SK-N-SH treated with all-trans-retinoic acid at 6 μM for 48 hours (cell line): Measurements from ENCODE around the gene OAS2.

Experiments used
- ATAC-seq: fragments of 200-7000 bp; cut with Tn5 transposase; 3 replicates; pipeline ENCODE4 v1.9.1; 2020; ENCODE audit warnings: mild to moderate bottlenecking, moderate library complexity
- BACH2 ChIP-seq: fragments of 250-450 bp; sonication (Bioruptor Pico); IDR thresholded peaks from 2 replicates; pipeline ENCODE4 v1.9.0; 2021; ENCODE audit warnings: mild to moderate bottlenecking, borderline replicate concordance
- CSDC2 ChIP-seq: fragments of 250-450 bp; sonication (Bioruptor Pico); IDR thresholded peaks from 2 replicates; pipeline ENCODE4 v1.5.0; 2020; ENCODE audit warnings: mild to moderate bottlenecking, moderate library complexity
- ESRRG ChIP-seq: fragments of 250-450 bp; sonication (Bioruptor Pico); IDR thresholded peaks from 2 replicates; pipeline ENCODE4 v1.6.1; 2021; ENCODE audit warnings: mild to moderate bottlenecking
- GLIS3 ChIP-seq: fragments of 250-450 bp; sonication (Bioruptor Pico); IDR thresholded peaks from 2 replicates; pipeline ENCODE4 v1.5.0; 2020; ENCODE audit warnings: mild to moderate bottlenecking, moderate library complexity
- ISL1 ChIP-seq: fragments of 250-450 bp; sonication (Bioruptor Pico); IDR thresholded peaks from 2 replicates; pipeline ENCODE4 v2.1.2; 2022; ENCODE audit warnings: mild to moderate bottlenecking, moderate library complexity
- OSR1 ChIP-seq: fragments of 250-450 bp; sonication (Bioruptor Pico); IDR thresholded peaks from 2 replicates; pipeline ENCODE4 v1.8.0; 2022; ENCODE audit warnings: moderate library complexity, mild to moderate bottlenecking, inconsistent platforms
- RARB ChIP-seq: fragments of 250-450 bp; sonication (Bioruptor Pico); IDR thresholded peaks from 2 replicates; pipeline ENCODE4 v1.8.0; 2021; ENCODE audit warnings: mild to moderate bottlenecking, moderate library complexity
- SNAI2 ChIP-seq: fragments of 250-450 bp; sonication (Bioruptor Pico); IDR thresholded peaks from 2 replicates; pipeline ENCODE4 v1.5.0; 2020; ENCODE audit warnings: mild to moderate bottlenecking, moderate library complexity
- TCF4 ChIP-seq: fragments of 250-450 bp; sonication (Bioruptor Pico); IDR thresholded peaks from 2 replicates; pipeline ENCODE4 v1.8.0; 2021; ENCODE audit warnings: mild to moderate bottlenecking, moderate library complexity, borderline replicate concordance
- TOX ChIP-seq: fragments of 250-450 bp; sonication (Bioruptor Pico); IDR thresholded peaks from 2 replicates; pipeline ENCODE4 v1.8.0; 2021; ENCODE audit warnings: mild to moderate bottlenecking, moderate library complexity, borderline replicate concordance
- ZC3H10 ChIP-seq: fragments of 250-450 bp; sonication (Bioruptor Pico); IDR thresholded peaks from 2 replicates; pipeline ENCODE4 v1.5.1; 2021; ENCODE audit warnings: mild to moderate bottlenecking, moderate library complexity
- ZFP3 ChIP-seq: fragments of 250-450 bp; sonication (Bioruptor Pico); IDR thresholded peaks from 2 replicates; pipeline ENCODE4 v1.5.0; 2020; ENCODE audit warnings: mild to moderate bottlenecking, moderate library complexity
- ZFP30 ChIP-seq: fragments of 450-650 bp; formaldehyde crosslinking; IDR thresholded peaks from 2 replicates; pipeline ENCODE4 v1.5.0; 2022; ENCODE audit warnings: mild to moderate bottlenecking, moderate library complexity
- ZNF565 ChIP-seq: fragments of 450-650 bp; formaldehyde crosslinking; conservative IDR thresholded peaks from 2 replicates; pipeline ENCODE4 v1.5.0; 2020; ENCODE audit warnings: low read depth, mild to moderate bottlenecking, moderate library complexity
- ZNF70 ChIP-seq: fragments of 450-650 bp; formaldehyde crosslinking; IDR thresholded peaks from 2 replicates; pipeline ENCODE4 v1.5.0; 2020; ENCODE audit warnings: mild to moderate bottlenecking, moderate library complexity
- ZNF8 ChIP-seq: fragments of 450-650 bp; formaldehyde crosslinking; IDR thresholded peaks from 2 replicates; pipeline ENCODE4 v1.5.0; 2020; ENCODE audit warnings: mild to moderate bottlenecking, moderate library complexity
- TF ChIP-seq, protein P1 (sequence below): fragments of 250-450 bp; sonication (Bioruptor Pico); IDR thresholded peaks from 2 replicates; pipeline ENCODE4 v1.5.1; 2021; ENCODE audit warnings: mild to moderate bottlenecking, moderate library complexity
- TF ChIP-seq, protein P2 (sequence below): fragments of 250-450 bp; sonication (Bioruptor Pico); IDR thresholded peaks from 2 replicates; pipeline ENCODE4 v1.5.1; 2020; ENCODE audit warnings: low read depth, mild to moderate bottlenecking, moderate library complexity
- TF ChIP-seq, protein P3 (sequence below): fragments of 250-450 bp; sonication (Bioruptor Pico); IDR thresholded peaks from 2 replicates; pipeline ENCODE4 v1.5.0; 2020; ENCODE audit warnings: mild to moderate bottlenecking, moderate library complexity
- TF ChIP-seq, protein P4 (sequence below): fragments of 250-450 bp; sonication (Bioruptor Pico); IDR thresholded peaks from 2 replicates; pipeline ENCODE4 v1.8.0; 2021; ENCODE audit warnings: low read depth, mild to moderate bottlenecking, moderate library complexity, borderline replicate concordance

OAS2 gene

DNA sequence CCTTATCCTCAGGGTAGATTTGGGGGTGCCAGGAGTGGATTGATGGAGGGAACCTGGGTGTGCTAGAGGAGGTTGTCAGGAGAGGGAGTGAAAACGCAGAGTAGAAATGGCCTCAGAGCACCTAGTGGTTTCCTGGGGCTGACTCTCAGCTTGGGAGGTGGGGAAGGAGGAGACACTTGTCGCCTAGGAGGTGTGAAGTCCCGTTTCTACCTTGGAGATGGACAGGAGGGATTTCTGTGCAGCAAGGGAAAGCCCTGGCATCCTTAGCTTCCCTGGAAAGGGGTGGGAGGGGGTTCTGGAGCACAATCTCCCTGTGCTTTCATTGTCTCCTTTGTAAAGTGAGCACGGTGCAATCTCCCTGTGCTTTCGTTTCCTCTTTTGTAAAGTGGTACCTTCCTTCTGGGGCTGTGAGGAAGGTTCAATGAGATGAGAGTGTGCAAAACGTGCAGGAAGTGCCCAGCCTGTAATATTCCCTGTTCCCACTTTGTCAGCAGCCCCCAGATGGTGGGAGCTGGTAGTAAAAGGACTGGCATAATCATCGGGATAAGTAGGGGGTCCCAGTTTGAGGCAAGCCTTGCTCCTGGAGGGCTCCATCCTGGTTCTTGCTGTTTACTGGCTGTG is 38.4 kb upstream of the OAS2 start:
- no peak for ATAC-seq

DNA sequence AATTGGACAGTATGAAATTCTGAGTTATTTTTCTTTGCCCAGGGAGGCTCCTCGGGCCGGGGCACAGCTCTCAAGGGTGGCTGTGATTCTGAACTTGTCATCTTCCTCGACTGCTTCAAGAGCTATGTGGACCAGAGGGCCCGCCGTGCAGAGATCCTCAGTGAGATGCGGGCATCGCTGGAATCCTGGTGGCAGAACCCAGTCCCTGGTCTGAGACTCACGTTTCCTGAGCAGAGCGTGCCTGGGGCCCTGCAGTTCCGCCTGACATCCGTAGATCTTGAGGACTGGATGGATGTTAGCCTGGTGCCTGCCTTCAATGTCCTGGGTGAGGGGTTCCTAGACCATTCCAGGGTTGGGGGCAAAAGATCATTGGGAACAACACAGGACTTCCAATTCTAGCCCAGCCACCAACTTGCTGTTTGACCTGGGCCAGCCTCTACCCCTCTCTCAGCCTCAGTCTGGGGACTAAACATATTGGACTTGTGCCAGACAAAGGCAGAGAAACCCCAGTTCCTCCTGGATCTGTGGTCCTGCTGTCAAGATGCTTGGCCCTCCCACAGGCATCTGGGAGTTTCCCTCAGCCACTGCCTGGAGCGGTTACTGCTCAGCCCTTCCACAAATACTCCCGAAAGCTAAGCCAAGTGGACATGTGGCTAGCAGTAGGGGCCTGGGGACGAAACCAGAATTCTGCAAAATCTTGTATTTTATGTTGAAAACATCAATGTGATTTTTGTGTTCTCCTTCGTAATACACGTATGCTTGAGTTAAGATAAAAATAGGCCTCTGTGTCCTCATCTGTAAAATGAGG is 36.6 kb upstream of the OAS2 start:
- no peak for ATAC-seq
- TF ChIP-seq ZC3H10, result no peak
- no peak for TF ChIP-seq TOX (CRISPR knock-in tag)
- TF ChIP-seq ZFP3 (CRISPR knock-in tag), result no peak
- TF ChIP-seq, protein P1, sequence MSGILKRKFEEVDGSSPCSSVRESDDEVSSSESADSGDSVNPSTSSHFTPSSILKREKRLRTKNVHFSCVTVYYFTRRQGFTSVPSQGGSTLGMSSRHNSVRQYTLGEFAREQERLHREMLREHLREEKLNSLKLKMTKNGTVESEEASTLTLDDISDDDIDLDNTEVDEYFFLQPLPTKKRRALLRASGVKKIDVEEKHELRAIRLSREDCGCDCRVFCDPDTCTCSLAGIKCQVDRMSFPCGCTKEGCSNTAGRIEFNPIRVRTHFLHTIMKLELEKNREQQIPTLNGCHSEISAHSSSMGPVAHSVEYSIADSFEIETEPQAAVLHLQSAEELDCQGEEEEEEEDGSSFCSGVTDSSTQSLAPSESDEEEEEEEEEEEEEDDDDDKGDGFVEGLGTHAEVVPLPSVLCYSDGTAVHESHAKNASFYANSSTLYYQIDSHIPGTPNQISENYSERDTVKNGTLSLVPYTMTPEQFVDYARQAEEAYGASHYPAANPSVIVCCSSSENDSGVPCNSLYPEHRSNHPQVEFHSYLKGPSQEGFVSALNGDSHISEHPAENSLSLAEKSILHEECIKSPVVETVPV, result no peak
- TF ChIP-seq, protein P2, sequence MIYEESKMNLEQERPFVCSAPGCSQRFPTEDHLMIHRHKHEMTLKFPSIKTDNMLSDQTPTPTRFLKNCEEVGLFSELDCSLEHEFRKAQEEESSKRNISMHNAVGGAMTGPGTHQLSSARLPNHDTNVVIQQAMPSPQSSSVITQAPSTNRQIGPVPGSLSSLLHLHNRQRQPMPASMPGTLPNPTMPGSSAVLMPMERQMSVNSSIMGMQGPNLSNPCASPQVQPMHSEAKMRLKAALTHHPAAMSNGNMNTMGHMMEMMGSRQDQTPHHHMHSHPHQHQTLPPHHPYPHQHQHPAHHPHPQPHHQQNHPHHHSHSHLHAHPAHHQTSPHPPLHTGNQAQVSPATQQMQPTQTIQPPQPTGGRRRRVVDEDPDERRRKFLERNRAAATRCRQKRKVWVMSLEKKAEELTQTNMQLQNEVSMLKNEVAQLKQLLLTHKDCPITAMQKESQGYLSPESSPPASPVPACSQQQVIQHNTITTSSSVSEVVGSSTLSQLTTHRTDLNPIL, result no peak
- TF ChIP-seq OSR1 (CRISPR knock-in tag), result no peak
- no peak for TF ChIP-seq ZNF70 (CRISPR knock-in tag)
- TF ChIP-seq ESRRG (CRISPR knock-in tag), result no peak
- no peak for TF ChIP-seq RARB (CRISPR knock-in tag)
- TF ChIP-seq, protein P3, sequence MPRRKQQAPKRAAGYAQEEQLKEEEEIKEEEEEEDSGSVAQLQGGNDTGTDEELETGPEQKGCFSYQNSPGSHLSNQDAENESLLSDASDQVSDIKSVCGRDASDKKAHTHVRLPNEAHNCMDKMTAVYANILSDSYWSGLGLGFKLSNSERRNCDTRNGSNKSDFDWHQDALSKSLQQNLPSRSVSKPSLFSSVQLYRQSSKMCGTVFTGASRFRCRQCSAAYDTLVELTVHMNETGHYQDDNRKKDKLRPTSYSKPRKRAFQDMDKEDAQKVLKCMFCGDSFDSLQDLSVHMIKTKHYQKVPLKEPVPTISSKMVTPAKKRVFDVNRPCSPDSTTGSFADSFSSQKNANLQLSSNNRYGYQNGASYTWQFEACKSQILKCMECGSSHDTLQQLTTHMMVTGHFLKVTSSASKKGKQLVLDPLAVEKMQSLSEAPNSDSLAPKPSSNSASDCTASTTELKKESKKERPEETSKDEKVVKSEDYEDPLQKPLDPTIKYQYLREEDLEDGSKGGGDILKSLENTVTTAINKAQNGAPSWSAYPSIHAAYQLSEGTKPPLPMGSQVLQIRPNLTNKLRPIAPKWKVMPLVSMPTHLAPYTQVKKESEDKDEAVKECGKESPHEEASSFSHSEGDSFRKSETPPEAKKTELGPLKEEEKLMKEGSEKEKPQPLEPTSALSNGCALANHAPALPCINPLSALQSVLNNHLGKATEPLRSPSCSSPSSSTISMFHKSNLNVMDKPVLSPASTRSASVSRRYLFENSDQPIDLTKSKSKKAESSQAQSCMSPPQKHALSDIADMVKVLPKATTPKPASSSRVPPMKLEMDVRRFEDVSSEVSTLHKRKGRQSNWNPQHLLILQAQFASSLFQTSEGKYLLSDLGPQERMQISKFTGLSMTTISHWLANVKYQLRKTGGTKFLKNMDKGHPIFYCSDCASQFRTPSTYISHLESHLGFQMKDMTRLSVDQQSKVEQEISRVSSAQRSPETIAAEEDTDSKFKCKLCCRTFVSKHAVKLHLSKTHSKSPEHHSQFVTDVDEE, result no peak
- no peak for TF ChIP-seq ISL1
- TF ChIP-seq, protein P4, sequence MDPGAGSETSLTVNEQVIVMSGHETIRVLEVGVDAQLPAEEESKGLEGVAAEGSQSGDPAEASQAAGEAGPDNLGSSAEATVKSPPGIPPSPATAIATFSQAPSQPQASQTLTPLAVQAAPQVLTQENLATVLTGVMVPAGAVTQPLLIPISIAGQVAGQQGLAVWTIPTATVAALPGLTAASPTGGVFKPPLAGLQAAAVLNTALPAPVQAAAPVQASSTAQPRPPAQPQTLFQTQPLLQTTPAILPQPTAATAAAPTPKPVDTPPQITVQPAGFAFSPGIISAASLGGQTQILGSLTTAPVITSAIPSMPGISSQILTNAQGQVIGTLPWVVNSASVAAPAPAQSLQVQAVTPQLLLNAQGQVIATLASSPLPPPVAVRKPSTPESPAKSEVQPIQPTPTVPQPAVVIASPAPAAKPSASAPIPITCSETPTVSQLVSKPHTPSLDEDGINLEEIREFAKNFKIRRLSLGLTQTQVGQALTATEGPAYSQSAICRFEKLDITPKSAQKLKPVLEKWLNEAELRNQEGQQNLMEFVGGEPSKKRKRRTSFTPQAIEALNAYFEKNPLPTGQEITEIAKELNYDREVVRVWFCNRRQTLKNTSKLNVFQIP (CRISPR knock-in tag), result no peak
- no peak for TF ChIP-seq GLIS3 (CRISPR knock-in tag)
- TF ChIP-seq ZNF565 (CRISPR knock-in tag), result no peak
- no peak for TF ChIP-seq CSDC2 (CRISPR knock-in tag)
- no peak for TF ChIP-seq SNAI2 (CRISPR knock-in tag)
- TF ChIP-seq TCF4, result no peak

More for the DNA sequence above, 38.4 kb upstream of the OAS2 start:
- TF ChIP-seq ISL1, result no peak
- no peak for TF ChIP-seq BACH2 (CRISPR knock-in tag)

DNA sequence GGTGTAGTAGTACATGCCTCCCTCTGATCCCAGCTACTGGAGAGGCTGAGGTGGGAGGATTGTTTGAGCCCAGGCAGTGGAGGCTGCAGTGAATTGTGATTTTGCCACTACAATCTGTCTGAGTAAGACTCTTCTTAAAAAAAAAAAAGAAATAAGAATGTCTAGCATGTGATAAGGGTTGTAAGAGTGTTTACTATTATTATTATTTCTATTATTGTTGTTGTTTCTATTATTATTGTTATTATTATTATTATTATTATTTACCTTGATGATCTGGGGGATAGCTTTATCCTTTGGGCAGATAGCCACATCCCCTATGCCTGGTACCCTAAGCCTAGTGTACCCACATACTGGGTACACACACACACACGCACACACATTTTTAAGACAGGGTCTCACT is 35.7 kb upstream of the OAS2 start:
- TF ChIP-seq TCF4 (no peak), GLIS3 (CRISPR knock-in tag) (no peak), ZNF8 (no peak), ZC3H10 (no peak), ZFP30 (CRISPR knock-in tag) (no peak)
- TF ChIP-seq, protein P1, result no peak
- no peak for ATAC-seq
